NCI-H226 (cell line): Measurements from ENCODE around the gene MOB3B.
"Not testable (repeated sequence)": the region's sequence is repeated elsewhere in the genome, so short reads cannot be mapped to it uniquely, and the experiment has no call there.

ENCODE experiments used
- DNase-seq: peaks from one replicate; pipeline ENCODE4 v3.0.0-alpha.2; 2015

The MOB3B gene

DNA sequence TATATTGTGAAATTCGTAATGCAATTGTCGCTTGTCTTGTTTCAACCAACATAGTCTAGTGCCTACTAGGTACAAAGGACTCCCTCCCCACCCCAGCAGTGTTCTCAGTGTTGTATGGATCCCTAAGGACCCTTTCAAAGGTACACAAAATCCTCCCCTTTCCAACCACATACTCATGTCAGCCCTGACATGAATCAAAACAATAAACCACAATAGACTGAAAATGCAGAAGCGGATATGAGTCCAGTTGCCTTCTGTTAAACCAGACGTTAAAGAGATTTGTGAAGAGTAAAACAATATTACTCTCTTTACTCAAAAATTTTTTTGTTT lies 87.9 kb downstream of the MOB3B start:
- no peak for DNase-seq

DNA sequence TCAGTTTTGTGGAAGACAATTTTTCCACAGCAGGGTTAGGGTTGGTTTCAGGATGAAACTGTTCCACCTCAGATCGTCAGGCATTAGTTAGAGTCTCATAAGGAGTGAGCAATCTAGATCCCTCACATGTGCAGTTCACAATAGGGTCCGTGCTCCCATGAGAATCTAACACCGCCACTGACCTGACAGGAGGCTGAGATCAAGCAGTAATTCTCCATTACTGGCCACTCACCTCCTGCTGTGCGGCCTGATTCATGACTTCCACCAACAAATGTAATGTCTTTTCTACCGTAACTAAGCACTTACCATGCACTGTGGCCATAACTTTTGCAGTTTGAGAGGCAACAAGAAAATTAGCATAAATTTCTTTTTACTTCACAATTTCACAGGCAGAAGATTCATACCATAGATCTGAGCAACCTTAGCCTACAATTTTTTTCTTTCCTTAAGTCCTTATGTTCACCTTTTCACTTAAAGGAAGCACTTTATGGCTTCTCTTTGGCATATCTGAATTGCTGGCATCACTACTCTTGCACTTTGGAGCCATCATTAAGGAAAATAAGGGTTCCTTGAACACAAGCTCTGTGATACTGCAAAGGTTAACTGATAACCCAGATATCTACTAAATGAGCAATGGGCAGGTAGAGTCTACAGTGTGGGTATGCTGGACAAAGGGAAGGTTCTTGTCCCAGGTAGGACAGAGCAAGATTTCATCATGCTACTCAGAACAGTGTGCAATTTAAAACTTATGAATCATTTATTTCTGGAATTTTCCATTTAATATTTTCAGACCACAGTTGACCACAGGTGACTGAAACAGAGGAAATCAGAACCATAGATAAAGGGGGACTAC lies 88.5 kb downstream of the MOB3B start:
- no peak for DNase-seq

DNA sequence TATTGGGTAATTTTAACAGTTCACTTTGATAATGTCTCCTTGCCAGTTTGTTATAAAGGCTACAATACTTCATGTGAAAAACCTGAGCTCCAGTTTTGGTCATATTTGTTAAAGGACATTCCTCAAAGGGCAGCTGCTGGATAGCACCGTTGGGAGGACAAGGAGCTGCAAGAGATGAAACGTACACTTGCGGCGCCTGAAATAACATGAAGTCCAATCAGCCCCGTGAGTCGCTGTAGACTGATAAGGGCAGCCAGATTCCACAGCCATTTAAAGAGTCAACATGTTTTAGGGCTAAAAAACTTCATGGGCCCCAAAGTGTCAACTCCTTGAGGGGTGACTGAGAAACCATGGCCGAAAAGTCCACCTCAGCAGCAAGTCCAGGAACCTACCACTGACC lies 91.1 kb downstream of the MOB3B start:
- no peak for DNase-seq

DNA sequence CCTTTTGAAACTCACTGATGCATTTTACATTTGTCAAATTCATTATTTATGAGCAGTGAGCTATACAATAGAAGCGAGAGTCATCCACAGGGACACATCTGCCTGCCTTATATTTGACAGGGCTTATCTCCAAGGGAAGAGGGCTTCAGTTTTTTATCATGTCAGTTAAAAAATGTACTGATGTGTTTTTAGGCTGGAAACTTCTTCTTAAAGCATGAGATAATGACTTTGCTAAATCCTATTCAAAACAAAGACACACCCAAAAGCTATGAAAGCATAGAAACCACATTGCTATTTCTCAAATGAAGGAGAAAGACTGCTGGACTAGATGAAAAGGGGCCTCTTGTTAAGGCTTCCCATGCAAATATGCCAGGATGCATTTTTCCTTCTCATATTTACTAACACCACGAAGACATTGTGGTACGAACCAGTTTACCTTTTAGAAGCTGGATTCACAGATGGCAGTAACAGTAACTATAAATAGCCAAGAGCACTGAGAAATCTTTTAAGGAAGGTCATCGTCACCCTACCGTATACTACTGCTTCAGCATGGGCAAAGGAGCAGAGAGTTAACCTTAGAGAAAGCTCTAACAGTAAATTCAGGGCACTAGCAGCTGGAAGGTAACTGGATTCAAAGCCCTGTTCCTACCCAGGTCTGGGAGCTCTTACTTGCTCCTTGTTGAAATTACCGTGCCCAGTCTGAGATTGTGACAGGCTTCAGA lies 91.8 kb downstream of the MOB3B start:
- DNase-seq = no peak

DNA sequence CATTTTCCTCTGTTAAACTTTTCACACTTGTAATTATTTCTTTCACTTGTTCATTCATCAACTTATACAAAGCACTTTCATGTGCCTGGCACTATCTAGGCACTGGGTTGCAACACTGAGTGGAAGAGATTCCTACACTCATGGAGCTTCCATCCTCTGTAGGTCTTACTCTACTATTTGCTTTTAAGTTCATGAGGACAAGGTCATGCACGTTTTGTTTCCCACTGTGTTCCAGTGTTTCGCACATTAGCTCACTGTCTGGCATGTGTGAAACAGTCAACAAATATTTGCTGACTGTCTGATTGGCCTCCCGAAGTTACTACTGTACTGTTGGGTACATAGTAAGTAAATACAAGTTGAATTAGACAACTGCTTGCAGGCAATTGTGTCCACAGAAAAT lies 93.4 kb downstream of the MOB3B start:
- no peak for DNase-seq

DNA sequence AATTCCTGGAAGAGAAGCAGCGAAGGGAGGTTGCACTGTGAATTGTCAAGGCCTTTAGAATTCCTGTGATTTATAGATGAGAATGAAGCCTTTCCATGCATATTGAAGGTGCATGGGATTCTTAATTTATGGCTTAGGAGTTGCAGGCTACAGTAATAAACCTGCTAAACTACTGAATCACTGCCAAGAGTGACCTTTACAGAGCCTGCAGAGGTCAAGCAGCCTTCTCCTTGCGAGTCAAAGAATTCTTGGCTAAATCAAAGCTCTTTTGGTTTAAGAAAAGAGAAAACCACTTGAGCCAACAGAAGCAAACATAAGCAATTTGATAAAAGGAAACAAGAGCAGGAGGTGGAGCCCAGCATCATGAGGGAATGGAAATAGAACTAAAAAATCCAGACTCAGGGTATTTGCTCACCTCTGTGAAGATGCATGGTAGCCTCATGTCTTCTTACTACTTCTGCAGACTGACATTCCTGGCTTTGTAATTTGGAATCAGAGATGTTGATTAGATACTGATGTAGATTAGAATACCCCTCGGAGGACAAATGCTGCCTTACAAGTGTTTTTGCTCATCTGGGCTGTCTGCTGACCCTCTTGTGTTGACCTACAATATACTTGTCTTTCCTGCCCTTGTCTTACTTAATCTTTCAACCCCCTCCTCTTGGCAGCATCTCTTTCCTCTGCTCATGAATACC lies 95.8 kb downstream of the MOB3B start:
- no peak for DNase-seq

DNA sequence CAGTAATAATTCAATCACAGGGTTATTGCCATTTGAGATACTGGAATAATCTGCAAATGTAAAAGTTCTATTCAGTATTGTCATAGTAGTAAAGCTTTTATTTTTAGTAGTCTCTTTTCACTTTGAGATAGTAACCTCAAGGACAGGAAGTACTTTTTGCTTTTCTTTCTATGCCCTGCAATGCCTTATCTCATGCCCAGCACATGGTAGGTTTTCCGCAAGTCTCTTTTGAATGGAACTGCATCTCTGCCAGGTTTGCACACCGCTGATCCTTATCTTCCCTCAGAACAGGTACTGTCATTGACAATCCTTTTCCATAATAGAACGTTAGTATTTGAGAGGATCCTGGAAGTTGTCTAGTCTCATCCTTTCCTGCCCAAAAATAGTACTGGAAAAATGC lies 97.3 kb downstream of the MOB3B start:
- DNase-seq = no peak

DNA sequence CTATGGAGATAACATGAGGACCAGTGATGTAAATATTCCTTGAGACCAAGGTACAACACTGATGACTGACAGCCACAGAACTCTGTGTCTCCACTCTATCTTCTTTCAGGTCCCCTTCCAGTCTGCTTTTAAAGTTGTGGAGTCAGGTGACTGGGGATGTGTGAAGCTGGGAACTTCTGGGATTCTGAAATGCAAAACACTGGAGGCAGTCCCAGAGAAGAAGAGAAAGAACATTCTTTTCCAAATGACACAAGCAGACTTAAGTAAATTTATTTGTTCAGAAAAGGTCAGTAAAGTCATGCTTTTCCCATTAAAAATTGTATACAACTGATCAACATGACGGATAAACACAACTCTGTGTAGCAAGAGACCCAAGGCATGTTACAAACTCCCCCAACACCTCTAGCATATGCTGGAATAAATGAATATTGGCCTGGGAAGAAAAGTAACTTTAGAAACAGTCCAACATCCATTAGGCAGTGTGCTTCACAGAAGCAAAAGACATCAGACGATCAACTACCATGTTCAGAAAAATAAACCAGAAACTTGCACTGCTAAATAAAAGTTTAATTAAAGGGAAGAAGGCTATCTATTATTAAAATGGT lies 98.0 kb downstream of the MOB3B start:
- DNase-seq = no peak

DNA sequence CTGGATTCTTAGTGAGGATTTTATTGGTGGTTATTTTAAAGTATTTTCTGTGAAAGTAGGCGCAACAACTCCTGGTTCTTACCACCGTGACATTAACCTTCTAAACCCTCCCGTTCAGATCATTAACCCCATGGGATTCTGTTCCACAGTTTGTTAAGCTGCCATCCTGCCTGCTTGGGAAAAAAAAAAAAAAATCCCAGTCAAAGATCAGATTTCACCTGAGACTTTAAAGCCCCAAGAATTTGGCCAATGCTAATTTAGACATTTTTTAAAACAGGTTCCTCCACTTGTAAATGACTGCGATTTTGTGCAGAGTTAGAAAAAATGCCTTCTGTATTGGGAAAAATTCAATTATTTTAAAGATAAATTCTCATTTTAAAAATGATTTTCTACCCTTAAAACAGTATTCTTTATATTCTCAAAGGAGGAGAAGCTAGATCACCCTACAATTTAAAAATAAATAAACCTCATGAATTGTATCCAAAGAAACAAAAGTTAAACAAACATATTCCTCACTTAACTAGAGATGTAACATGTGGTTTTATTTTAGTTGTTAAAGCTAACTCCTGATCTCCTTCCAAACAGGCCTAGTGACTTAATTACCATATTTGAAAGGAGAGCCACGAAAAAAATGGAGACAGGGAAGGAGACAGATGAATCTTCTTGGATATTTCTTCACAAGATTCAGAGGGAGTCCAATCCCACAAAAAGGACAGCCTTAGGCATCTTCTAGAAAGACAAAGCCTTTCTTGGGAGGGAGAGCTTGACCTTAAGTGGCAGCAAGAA lies 98.7 kb downstream of the MOB3B start:
- DNase-seq = no peak

DNA sequence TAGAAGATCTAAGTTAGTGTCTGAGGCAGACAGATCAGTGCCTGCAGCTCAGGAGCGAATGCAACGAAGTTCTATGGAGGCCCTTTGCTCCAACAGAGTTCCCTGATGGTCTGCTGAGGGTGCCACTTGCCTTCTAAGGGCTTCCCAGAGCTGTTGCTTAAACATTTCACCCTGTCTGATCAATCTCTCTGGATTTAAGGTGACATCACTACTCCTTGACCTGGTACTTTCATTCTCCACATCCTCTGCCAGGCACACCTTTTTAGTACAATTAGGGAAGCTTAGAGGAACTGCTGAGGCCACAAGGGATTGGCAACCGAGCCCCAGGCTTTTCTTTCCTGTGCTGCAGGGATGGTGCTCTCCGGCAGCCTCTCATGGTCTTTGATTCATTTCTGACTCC lies 99.7 kb downstream of the MOB3B start:
- no peak for DNase-seq

DNA sequence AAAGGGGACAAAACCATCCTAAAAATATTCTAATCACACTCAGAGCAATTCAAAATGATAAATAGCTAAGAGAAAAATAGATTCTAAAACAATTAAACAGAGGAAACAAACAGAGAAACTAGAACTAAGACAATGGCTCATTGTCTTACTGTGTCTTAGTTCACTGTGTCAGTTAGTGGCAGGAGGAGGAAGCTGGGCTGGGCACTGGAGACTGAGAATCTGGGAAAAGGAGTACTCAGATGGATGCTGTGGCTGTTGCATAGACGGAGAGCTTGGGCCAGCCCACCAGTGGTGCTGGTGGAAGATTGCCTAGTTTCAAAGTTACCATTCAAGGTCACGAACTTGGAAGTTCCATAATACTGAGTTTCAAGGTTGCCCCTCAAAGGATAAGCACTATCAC lies 100.2 kb downstream of the MOB3B start:
- DNase-seq = no peak

DNA sequence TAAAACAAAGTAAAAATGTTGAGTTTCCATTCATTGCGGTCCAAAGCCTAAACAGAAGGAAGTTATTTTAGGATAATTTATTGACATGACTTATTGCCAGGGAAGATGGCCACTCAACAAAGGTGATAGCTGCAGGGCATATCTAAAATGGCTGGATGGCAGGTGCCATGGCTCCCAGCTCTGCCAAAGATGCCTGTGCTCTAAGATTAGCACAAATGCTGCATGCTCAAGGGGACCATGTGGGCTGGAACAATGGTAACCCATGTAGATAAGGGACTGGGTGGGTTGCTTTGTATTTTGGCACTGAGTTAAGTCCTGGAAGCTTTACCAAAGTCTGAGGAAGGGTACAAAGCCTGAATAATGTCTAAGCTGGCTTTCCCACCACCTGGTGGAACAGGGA lies 101.1 kb downstream of the MOB3B start:
- DNase-seq = no peak

DNA sequence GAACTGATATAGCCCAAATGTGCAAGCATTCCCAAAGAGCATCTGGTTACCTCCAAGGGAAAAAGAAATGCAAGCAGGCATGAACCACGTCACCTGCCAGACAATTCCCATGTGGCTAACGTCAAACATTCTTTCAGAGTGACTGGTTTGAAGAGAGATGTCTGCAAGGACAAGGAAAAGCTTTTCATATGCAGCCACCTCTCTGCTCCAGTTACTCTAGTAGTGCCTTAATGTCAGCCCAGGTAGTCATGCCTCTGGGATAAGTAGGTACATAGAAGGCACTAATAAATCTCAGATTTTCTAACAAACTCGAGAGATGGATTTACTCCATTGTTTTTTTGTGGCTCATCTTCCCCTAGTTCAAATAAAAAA lies 102.4 kb downstream of the MOB3B start:
- peak; percentile 66 for DNase-seq

DNA sequence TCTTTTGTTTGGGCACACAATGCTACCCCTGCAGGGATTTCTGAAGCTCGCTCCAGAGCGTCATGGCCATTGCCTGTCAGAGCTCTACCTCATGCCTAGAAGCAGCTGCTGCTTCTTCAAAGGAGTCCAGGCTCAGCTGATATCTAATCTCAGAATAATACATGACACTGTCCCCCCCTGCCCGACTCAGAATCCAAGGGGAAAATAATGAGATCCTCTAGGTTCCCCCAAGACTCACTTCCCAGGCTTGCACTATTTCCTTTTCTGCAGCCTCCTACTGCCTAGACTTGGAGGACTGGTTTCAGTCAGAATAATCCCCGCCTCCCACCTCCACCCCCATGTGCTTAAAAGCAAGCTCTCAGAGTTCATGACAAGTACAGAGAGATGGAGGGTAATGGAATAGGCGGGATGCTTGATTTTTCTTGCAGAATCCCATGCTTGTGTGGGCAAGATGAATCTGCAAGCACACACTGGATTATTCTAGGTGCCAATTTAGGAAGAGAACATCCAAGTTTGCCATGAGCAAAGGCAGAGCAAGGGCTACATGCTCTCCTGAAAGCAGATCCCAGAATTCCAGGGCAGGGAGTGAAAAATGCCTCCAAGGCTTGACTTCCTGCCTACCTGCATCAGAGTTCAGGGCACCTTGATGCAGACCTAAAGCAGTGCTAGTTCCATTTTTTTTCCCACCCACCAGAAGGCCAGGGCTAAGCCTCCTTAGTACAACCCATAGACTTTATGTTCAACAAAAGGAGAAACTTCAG lies 102.9 kb downstream of the MOB3B start:
- DNase-seq = no peak

DNA sequence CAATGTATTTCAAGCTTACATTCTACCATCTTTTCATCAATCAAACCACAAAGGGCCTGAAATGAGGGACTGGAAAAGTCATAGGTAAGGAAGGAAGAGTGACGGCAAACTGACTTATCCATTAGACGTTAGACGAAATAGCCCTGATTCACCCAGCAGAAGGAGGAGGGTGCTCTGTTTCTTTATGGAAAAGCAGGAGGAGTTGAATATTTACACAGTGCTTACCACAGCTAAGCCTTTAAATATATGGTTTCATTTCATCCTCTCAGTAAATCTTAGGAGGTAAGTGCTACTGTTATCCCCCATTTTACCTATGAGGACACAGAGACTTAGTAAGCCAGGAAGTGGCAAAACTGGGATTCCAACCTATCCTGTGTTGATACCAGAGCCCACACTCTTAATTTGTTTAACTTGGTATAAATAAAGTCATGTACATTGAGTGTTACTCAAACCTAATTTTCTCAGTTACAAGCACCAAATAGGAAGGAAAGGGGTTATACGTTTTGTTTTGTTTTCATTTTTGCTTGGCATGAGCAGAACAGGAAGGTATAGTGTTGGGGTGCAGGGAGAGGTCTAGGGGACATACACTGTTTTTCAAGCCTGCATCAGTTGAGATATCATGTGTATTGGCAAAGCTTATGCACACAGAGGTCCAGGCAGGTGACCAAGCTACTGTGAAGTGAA lies 103.6 kb downstream of the MOB3B start:
- no peak for DNase-seq

DNA sequence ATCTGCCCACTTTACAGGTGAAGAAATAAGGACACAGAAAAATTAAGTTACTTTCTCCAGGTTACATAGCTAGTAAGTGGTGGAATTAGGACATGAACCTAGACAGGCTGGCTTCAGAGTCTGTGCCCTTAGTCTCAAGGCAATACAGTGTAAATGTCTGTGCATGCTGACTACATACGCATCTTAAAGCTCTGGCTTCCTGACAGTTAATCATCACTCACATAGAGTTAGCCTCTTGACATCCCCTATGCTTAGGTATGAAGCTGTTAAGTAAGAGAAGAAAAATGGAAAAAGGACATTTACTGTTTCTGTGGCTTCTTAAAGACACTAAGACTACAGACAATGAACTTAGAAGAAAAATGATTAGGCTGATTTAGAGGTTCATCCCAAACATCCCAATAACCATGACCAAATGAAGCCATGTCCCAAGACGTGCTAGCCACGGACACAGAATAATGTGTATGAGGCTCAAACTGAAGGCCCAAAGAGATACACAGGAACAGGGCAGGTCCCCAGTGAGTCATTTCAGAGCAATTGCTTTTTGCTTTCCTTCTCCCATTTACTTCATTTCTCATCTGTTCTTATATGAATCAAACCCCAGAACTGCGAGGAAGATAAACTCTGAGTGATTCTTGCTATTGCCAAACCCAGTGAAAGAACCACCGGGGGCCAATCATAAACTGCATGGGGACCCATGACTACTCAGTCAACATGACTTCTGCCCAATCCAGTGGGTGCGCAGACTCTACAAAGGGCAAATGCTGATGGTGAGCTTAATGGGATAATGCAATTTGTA lies 105.5 kb downstream of the MOB3B start:
- DNase-seq = no peak

DNA sequence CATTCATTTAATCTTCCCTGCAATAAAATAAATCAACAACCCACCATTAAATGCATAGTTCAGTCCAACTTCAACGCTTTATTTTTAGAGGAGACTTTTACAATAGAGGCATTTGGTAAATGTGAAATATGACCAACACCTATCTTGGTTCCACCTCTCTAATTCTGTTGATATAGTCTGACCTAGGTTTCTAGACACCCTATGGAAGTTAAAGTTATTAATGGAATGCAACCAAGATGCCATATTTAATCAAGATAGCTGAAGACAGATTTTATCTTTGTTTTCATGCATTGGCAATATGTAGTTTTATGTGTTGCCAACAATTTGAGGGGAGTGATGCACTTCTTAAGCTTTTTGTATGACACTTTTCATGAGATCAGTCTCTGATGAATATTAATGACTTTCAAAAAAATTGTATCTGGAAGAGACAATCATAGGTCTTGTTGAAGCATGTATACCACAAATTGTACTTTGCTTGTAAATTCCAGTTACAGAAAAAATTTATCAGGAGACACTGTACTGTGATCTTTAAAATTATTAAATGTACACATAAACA lies 107.3 kb downstream of the MOB3B start:
- DNase-seq = no peak

DNA sequence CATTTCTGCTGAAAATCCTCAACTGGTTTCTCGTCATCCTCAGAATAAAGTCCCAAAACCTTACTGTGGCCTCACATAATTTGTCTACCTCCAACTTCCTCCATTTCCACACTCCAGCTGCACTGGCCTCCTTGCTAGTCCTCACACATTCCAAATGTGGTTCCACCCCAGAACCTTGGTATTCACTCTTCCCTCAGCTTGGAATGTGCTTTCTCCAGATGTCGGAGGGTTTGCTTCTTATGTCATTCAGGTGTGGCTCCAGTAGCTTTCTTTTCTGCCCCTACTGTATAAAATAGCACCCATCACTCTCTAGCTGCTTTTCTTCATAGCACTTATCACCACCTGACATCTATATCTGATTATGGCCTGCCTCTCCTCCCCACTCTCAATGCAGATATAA lies 108.0 kb downstream of the MOB3B start:
- peak; percentile 39 for DNase-seq

DNA sequence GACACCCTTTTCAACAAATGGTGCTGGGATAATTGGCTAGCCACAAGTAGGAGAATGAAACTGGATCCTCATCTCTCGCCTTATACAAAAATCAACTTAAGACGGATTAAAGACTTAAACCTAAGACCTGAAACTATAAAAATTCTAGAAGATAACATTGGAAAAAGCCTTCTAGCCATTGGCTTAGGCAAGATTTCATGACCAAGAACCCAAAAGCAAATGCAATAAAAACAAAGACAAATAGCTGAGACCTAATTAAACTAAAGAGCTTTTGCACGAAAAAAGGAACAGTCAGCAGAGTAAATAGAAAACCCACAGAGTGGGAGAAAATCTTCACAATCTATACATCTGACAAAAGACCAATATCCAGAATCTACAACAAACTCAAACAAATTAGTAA lies 110.1 kb downstream of the MOB3B start:
- DNase-seq = not testable (repeated sequence)

DNA sequence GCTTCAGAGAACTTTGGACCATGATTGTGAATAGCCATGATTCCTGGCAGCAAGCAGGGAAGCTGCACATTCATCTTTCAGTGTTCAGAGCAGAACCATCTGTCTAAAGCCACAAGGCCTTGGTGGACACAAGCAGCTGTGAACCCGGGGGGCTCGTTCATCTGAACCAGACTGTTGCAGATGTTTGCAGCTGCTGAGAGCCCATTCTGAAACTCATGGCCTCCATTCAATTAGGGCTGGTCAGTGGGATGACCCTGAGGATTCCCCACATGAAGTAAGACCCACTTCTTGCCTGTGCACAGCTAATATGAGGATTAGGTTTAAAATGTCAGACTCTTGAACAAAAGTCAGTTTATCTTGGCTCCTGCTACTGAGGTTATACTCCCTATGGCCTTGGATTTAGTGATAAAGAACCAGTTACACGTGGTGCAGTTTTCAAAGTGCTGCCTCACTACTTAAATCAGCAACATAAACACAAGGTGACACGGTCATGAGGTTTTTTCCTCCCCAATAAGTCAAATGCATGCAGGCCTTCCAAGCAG lies 115.3 kb downstream of the MOB3B start:
- DNase-seq = no peak
